Peyer's patch (tissue), 4 donors: Measurements from ENCODE around the gene CLTB.

Experiments
- CTCF ChIP-seq, 6 experiments: fragments of 450-650 bp in 4 of 6; fragments of 200-600 bp in 2 of 6; sonication (generic) in 1 of 6; IDR thresholded peaks; one replicate each; pipeline ENCODE4 v1.5.1; 2017 to 2019; ENCODE audit warnings: antibody characterized with exemption in 6 of 6, mild to moderate bottlenecking in 3 of 6, moderate library complexity in 1 of 6
- POLR2A ChIP-seq, 2 donors: fragments of 450-650 bp; IDR thresholded peaks; one replicate each; pipeline ENCODE4 v1.5.1; 2017; ENCODE audit warnings: antibody characterized with exemption in 2 of 2, mild to moderate bottlenecking in 2 of 2, moderate library complexity in 2 of 2

- TF ChIP-seq CTCF (IDR thresholded peaks at IDR 0.05) (no peak), POLR2A (IDR thresholded peaks at IDR 0.05) (peak in 1 of 2 donors; percentile 35)
Measured at GRCh38 chr5:176400382-176401156, 15.8 kb downstream of the CLTB start.
